Endodermal cell (in vitro differentiated cells): ENCODE results near the gene ADCYAP1R1. TPM values are rescaled to one million over a fixed set of nuclear protein-coding genes. Genes with fewer than 3 reads are reported as not detected.

Experiments used
- DNase-seq: peaks from one replicate; pipeline ENCODE4 v3.0.0-alpha.2; 2017
- H3K27ac ChIP-seq: 2 replicates; pipeline ENCODE4 v1.5.1; 2013; ENCODE audit warnings: mild to moderate bottlenecking, low read depth, low read length, moderate library complexity
- H3K27me3 ChIP-seq: 2 replicates; pipeline ENCODE4 v1.6.1; 2013; ENCODE audit warnings: mild to moderate bottlenecking, low read length, moderate library complexity; ENCODE audit not compliant: insufficient read depth, control insufficient read depth, poor library complexity, severe bottlenecking
- H3K36me3 ChIP-seq: 2 replicates; pipeline ENCODE4 v1.7.0; 2013; ENCODE audit warnings: mild to moderate bottlenecking, low read length, moderate library complexity; ENCODE audit not compliant: control insufficient read depth, insufficient read depth
- H3K4me1 ChIP-seq: one replicate; pipeline ENCODE4 v1.7.0; 2013; ENCODE audit warnings: low read length; ENCODE audit not compliant: control insufficient read depth, insufficient read depth
- H3K4me3 ChIP-seq: 2 replicates; pipeline ENCODE4 v1.5.1; 2013; ENCODE audit warnings: mild to moderate bottlenecking, low read length, moderate library complexity
- H3K9ac ChIP-seq: 2 replicates; pipeline ENCODE4 v1.6.1; 2013; ENCODE audit warnings: mild to moderate bottlenecking, low read length, moderate library complexity; ENCODE audit not compliant: poor library complexity, severe bottlenecking; ENCODE audit errors: extremely low read depth
- H3K9me3 ChIP-seq: 2 replicates; pipeline ENCODE4 v1.6.1; 2013; ENCODE audit warnings: mild to moderate bottlenecking, low read length, moderate library complexity; ENCODE audit not compliant: control insufficient read depth
- H3K27ac Mint-ChIP-seq: 2 replicates; pipeline ENCODE4 v1.8.0; 2020; ENCODE audit warnings: mixed read lengths
- H3K27me3 Mint-ChIP-seq: 2 replicates; pipeline ENCODE4 v1.8.0; 2021; ENCODE audit warnings: mild to moderate bottlenecking, mixed read lengths; ENCODE audit not compliant: insufficient read depth
- H3K36me3 Mint-ChIP-seq: 2 replicates; pipeline ENCODE4 v1.8.0; 2020; ENCODE audit warnings: low read depth, mixed read lengths
- H3K4me1 Mint-ChIP-seq: 2 replicates; pipeline ENCODE4 v1.8.0; 2020; ENCODE audit warnings: mixed read lengths
- H3K4me3 Mint-ChIP-seq: 2 replicates; pipeline ENCODE4 v1.8.0; 2020; ENCODE audit warnings: mild to moderate bottlenecking, moderate library complexity, mixed read lengths
- H3K9me3 Mint-ChIP-seq: 2 replicates; pipeline ENCODE4 v1.8.0; 2020; ENCODE audit warnings: mild to moderate bottlenecking, mixed read lengths
- CTCF ChIP-seq: fragments of 200-600 bp; sonication (generic); conservative IDR thresholded peaks from 2 replicates; pipeline ENCODE4 v1.5.0; 2021; ENCODE audit warnings: antibody characterized with exemption, mild to moderate bottlenecking
- WGBS, 2 experiments: methylation state at CpG; one replicate each; pipeline versions ENCODE4 v1.1.5 to v1.1.7; 2013; ENCODE audit warnings: missing lambda C conversion rate in 2 of 2, mixed read lengths in 1 of 2; ENCODE audit not compliant: insufficient coverage in 1 of 2, insufficient read length in 1 of 2; 5-methylcytosine and 5-hydroxymethylcytosine counted together
- long read RNA-seq, 4 experiments: library from polyadenylated mRNA in 2 of 4; library from RNA in 1 of 4; library from capped mRNA in 1 of 4; stranded (forward) in 3 of 4; unstranded in 1 of 4; transcript quantifications; one replicate each; pipeline ENCODE4 v2.0.0, GENCODE V29; 2020 to 2021; ENCODE audit warnings: inconsistent platforms in 1 of 4
- polyA plus RNA-seq, 2 experiments: library from polyadenylated mRNA; stranded (reverse); fragments of 50-300 nt; gene quantifications; one replicate each; pipeline ENCODE4 v1.2.3, GENCODE V29; 2013
- total RNA-seq, 2 donors: library from RNA; stranded (reverse); fragmentation: NEBNext Ultra II Directional in 1 of 2; extraction: Animal tissue kit (Norgen Biotek cat#: 25700) in 1 of 2; gene quantifications; 2 replicates in 1 of 2; 3 replicates in 1 of 2; pipeline ENCODE4 v1.2.1, GENCODE V29; 2021

The ADCYAP1R1 gene
- total RNA-seq: 1 to 10 TPM; 1.2 to 2.1 TPM
- 12.7 TPM for polyA plus RNA-seq (2013, experiment 1 of 2)
- 10.1 TPM for polyA plus RNA-seq (2013, experiment 2 of 2)
- long read RNA-seq, experiment 1, partial matches to known transcripts: 0 of 1 reads
- long read RNA-seq, experiment 1, other reads (novel, unspliced or antisense): 1 of 1 reads
- long read RNA-seq, experiment 2: 0 reads
- long read RNA-seq, experiment 3, partial matches to known transcripts: 0 of 2 reads
- long read RNA-seq, experiment 3, other reads (novel, unspliced or antisense): 2 of 2 reads
- long read RNA-seq, experiment 4: 0 reads

GRCh38 chr7:31051598-31052486 lies at the start of gene ADCYAP1R1:
Gene ADCYAP1R1 (plus strand): TSS chr7:31052308. CDS start chr7:31063265, 10,957 bp downstream.
- Histone ChIP-seq H3K36me3 (no peaks in the 10 kb centered on the region), H3K4me3 (peak within 1 kb of the TSS; percentile 73), H3K4me1 (no peaks in the 10 kb centered on the region), H3K9me3 (no peaks in the 10 kb centered on the region), H3K9ac (no peak within 1 kb of the TSS), H3K27ac (no peak within 1 kb of the TSS), H3K27me3 (peaks cover 54% of the 10 kb centered on the region)
- Mint-ChIP-seq H3K36me3 (no peaks in the 10 kb centered on the region), H3K4me3 (peak within 1 kb of the TSS; percentile 57), H3K9me3 (no peaks in the 10 kb centered on the region), H3K27ac (no peak within 1 kb of the TSS), H3K4me1 (no peaks in the 10 kb centered on the region), H3K27me3 (peaks cover 58% of the 10 kb centered on the region)
- peak; percentile 90 for DNase-seq
- TF ChIP-seq CTCF: peak; percentile 49
- WGBS, 2 experiments: 6 to 36% methylated on average over 2 to 53 of the region's 56 CpGs

- Mint-ChIP-seq H3K9me3 (peaks cover 6% of the 10 kb centered on the region), H3K27ac (no peak overlapping the region), H3K4me3 (no peak overlapping the region), H3K27me3 (peaks cover 2% of the 10 kb centered on the region), H3K4me1 (peaks cover 26% of the 10 kb centered on the region), H3K36me3 (no peaks in the 10 kb centered on the region)
- Histone ChIP-seq H3K4me3 (no peak overlapping the region), H3K9me3 (peaks cover 9% of the 10 kb centered on the region), H3K27ac (no peak overlapping the region), H3K27me3 (no peaks in the 10 kb centered on the region), H3K36me3 (no peaks in the 10 kb centered on the region), H3K4me1 (peaks cover 6% of the 10 kb centered on the region), H3K9ac (no peak overlapping the region)
- 75 to 84% methylated on average over 1 to 2 of the region's 2 CpGs for WGBS, 2 experiments
- TF ChIP-seq CTCF: no peak
- no peak for DNase-seq
Observed at GRCh38 chr7:31003097-31003496, 49.0 kb upstream of the ADCYAP1R1 start.

- Histone ChIP-seq H3K27me3 (no peaks in the 10 kb centered on the region), H3K4me3 (no peak overlapping the region), H3K27ac (no peak overlapping the region), H3K9ac (no peak overlapping the region), H3K9me3 (peaks cover 9% of the 10 kb centered on the region), H3K36me3 (no peaks in the 10 kb centered on the region), H3K4me1 (peaks cover 6% of the 10 kb centered on the region)
- H3K4me1 Mint-ChIP-seq: peaks cover 26% of the 10 kb centered on the region
- H3K4me3 Mint-ChIP-seq: no peak overlapping the region
- 94% methylated on average over 6 of the region's 6 CpGs for WGBS, 2 experiments
- H3K27ac Mint-ChIP-seq: no peak overlapping the region
- no peak for DNase-seq
- no peaks in the 10 kb centered on the region for H3K36me3 Mint-ChIP-seq
- no peak for TF ChIP-seq CTCF
- peaks cover 6% of the 10 kb centered on the region for H3K9me3 Mint-ChIP-seq
- peaks cover 2% of the 10 kb centered on the region for H3K27me3 Mint-ChIP-seq
Observed at GRCh38 chr7:31003721-31004120, 48.4 kb upstream of the ADCYAP1R1 start.
